Dendritic cell treated with granulocyte-macrophage colony-stimulating factor and Interleukin-4, amounts not matched to agents 40 ng/mL and 50 ng/mL, for 4 days (primary cell): ENCODE results near the gene PEPD.

Experiments used
- H3K27ac Mint-ChIP-seq: one replicate; pipeline ENCODE4 v1.8.0; 2022; ENCODE audit warnings: mild to moderate bottlenecking, mixed read lengths
- H3K27me3 Mint-ChIP-seq: one replicate; pipeline ENCODE4 v1.8.0; 2022; ENCODE audit warnings: mild to moderate bottlenecking, mixed read lengths
- H3K36me3 Mint-ChIP-seq: one replicate; pipeline ENCODE4 v1.8.0; 2022; ENCODE audit warnings: low read depth, mixed read lengths
- H3K4me1 Mint-ChIP-seq: one replicate; pipeline ENCODE4 v1.8.0; 2022; ENCODE audit warnings: low read depth, mixed read lengths
- H3K4me3 Mint-ChIP-seq: one replicate; pipeline ENCODE4 v1.8.0; 2022; ENCODE audit warnings: mild to moderate bottlenecking, moderate library complexity, mixed read lengths
- H3K9me3 Mint-ChIP-seq: one replicate; pipeline ENCODE4 v1.8.0; 2022; ENCODE audit warnings: mixed read lengths
- intact Hi-C: fragments of 100-400 bp; cut with micrococcal nuclease; formaldehyde crosslinking; loops from one replicate; pipeline ENCODE4 v1.15.0; 2022

PEPD gene

DNA sequence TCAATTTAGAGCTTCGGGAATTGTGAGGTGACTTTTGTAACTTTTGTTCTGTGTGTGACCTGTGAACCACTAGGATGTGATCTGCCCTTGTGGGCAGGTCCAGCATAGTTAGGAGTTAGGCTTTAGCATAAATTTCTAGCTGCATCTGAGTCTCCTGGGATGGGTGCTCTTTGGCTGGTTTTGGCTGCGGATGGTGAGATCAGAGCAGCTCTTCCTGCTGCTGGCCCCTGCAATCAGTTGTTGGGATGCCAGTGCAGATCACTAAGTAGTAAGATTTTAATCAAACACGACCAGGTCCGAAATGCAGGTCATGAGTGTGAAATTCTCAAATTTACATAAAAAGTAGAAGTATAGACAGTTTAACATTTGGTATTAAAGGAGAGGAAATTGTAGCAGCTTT, 139.6 kb downstream of the PEPD start:
- Mint-ChIP-seq H3K27ac (no peak overlapping the region), H3K9me3 (no peaks in the 10 kb centered on the region), H3K4me1 (peaks cover 49% of the 10 kb centered on the region)

DNA sequence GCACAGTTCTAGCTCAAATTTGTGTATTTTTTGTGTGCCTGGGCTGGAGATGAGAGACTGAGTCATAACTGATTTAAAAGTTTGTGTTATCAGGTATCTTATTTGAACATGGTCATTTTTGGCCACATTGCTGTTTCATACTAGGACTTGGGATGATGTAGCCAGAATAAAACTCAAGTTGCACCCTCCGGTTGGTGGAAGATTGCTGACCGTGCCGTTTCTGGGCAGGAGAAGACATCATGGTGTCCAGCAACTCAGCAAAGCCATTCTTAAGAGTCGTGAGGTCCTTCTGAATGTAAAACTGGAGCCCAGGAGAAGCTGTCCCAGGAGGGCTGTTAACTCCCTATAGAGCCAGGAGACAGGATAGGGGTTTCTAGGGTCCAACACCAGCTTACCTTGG, 140.5 kb downstream of the PEPD start:
- no peaks in the 10 kb centered on the region for H3K27me3 Mint-ChIP-seq
- H3K9me3 Mint-ChIP-seq = no peaks in the 10 kb centered on the region
- H3K4me3 Mint-ChIP-seq = no peak overlapping the region
- H3K4me1 Mint-ChIP-seq = peaks cover 58% of the 10 kb centered on the region
- peak overlapping the region; percentile 21 for H3K27ac Mint-ChIP-seq
- H3K36me3 Mint-ChIP-seq = peaks cover 71% of the 10 kb centered on the region
- intact Hi-C loops = no loop called here

More for the DNA sequence above, 139.6 kb downstream of the PEPD start:
- Mint-ChIP-seq H3K4me3 (no peak overlapping the region), H3K36me3 (peaks cover 74% of the 10 kb centered on the region), H3K27me3 (no peaks in the 10 kb centered on the region)
- intact Hi-C loops = no loop called here

DNA sequence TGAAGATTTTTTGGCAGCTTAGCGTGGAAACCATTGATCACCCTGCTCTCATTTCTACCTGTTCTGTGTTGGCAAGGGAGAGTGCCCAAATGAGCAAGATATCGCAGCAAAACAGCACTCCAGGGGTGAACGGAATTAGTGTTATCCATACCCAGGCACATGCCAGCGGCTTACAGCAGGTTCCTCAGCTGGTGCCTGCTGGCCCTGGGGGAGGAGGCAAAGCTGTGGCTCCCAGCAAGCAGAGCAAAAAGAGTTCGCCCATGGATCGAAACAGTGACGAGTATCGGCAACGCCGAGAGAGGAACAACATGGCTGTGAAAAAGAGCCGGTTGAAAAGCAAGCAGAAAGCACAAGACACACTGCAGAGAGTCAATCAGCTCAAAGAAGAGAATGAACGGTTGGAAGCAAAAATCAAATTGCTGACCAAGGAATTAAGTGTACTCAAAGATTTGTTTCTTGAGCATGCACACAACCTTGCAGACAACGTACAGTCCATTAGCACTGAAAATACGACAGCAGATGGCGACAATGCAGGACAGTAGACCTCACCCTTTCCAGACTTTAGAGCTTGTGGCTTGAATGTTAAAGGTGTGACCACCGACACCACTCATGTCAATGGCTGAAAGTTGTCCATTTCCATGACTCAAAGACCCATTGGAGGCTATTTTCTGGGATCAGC, 142.3 kb downstream of the PEPD start:
- H3K4me3 Mint-ChIP-seq = no peak overlapping the region
- H3K36me3 Mint-ChIP-seq = peaks cover 73% of the 10 kb centered on the region
- no peaks in the 10 kb centered on the region for H3K27me3 Mint-ChIP-seq
- H3K27ac Mint-ChIP-seq = no peak overlapping the region
- H3K9me3 Mint-ChIP-seq = no peaks in the 10 kb centered on the region
- peaks cover 76% of the 10 kb centered on the region for H3K4me1 Mint-ChIP-seq
- intact Hi-C loops = loop anchor here (10.0 kb wide), 1 partner anchor 134 kb away; no protein-coding TSS in a partner anchor

DNA sequence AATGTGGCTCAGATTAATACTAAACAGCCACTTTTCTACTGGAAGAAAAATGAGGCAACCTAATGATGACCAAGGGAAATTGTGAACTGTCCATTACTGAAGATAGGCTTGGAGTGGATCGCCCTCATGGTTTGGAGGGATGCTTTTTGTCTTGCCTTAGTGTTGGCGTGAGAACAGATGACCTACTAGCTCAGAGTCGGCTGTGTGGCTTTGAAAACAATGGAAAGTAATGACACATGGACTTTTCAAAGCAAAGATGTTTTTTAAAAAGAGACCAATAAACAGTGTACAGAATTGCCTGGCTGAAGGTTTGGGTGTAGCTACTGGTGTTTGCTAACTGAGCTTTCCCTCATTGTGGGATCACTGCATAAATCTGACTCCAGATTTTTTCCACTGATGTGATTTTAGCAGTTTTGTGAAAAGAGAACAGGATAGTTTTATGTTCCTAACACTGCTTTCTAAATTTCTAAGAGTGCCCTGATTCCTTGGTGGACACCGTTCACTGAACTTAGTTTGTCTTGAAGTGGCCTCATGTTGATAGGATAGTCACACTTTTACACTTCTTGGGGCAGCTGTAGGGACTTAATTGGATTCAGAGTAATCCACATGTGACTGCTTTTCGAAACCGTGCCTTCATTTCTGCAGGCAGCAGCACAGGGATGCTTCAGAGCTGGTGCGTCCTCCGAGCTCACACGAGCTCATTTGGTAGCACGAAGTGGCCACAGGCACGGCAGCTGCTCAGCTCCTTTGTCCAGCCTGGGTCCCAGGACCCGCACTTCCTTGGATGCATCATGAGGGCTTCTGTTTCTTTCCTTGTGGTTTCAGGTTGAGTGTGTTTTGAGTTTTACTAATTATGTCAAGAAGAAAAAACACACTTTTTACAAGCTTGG, 143.8 kb downstream of the PEPD start:
- Mint-ChIP-seq H3K27ac (no peak overlapping the region), H3K36me3 (peaks cover 61% of the 10 kb centered on the region), H3K4me1 (peaks cover 70% of the 10 kb centered on the region), H3K9me3 (no peaks in the 10 kb centered on the region), H3K4me3 (no peak overlapping the region), H3K27me3 (no peaks in the 10 kb centered on the region)
- intact Hi-C loops = loop anchor here (10.0 kb wide), 1 partner anchor 133 kb away; no protein-coding TSS in a partner anchor

DNA sequence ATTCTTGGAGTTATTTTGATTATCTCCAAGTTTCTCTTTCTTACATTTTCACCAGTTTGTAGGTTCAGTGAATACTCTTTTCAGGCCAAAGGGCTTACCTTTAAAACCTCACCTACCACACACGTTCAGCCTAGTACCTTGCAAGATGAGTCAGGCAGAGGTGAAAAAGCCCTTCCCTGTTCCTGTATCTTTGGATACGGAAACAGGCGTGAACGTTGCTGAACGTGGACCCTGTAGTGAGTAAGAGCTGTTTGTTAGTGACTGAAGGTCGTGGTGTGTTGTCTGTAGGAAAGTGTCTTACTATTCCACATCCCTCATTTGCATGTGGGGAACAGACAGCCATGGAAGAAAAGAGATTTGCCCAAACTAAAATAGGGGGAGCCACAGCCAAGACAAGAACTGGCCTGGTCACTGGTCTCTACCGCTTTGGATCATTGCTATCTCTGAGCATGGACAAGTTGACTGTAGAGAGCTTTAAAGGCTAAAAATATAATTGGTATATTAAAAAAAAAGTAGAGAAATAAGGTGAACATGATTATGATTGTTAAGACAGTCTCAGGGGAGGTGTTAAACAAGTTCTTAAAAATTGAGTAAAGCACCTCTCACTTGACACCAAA, 144.5 kb downstream of the PEPD start:
- Mint-ChIP-seq H3K4me1 (peaks cover 70% of the 10 kb centered on the region), H3K9me3 (no peaks in the 10 kb centered on the region), H3K27me3 (no peaks in the 10 kb centered on the region), H3K27ac (no peak overlapping the region), H3K4me3 (no peak overlapping the region), H3K36me3 (peaks cover 58% of the 10 kb centered on the region)
- intact Hi-C loops = loop anchor here (10.0 kb wide), 1 partner anchor 132 kb away; no protein-coding TSS in a partner anchor

DNA sequence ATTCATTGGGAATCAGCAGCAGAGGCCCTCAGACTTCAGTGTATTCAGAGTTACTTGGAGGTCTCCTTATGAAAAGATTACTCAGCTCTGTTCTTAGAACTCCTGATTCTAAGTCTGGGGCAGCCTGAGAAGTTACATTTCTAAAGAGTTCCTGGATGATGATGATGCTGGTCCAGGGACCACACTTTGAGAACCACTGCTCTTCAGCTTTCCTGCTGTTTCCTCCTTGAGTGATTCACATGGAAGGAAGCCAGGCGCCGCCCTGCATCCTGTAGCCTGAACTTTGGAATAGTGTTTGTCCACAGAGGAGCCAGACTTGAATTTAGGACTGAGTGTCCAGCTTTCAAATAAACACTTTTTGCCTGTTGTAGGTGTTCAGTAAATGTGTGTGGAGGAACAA, 145.2 kb downstream of the PEPD start:
- no peak overlapping the region for H3K27ac Mint-ChIP-seq
- H3K9me3 Mint-ChIP-seq = no peaks in the 10 kb centered on the region
- no peak overlapping the region for H3K4me3 Mint-ChIP-seq
- no peaks in the 10 kb centered on the region for H3K27me3 Mint-ChIP-seq
- H3K4me1 Mint-ChIP-seq = peaks cover 71% of the 10 kb centered on the region
- peaks cover 52% of the 10 kb centered on the region for H3K36me3 Mint-ChIP-seq
- intact Hi-C loops = loop anchor here (10.0 kb wide), 1 partner anchor 132 kb away; no protein-coding TSS in a partner anchor

DNA sequence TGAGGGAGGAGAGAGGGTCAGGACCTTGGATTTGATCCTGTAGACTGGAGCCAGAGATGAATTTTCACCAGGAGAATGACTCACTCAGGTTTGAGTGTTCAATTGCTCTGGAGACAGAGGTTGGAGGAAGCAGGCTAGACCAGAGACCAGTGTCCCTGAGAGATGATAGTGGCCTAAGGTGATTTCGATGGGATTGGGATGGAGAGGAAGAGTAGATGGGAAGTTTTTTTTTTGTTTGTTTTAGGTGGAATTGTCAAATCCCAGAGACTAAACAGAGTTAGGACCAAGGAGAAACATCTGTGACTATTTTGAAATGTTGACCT, 145.8 kb downstream of the PEPD start:
- peaks cover 46% of the 10 kb centered on the region for H3K36me3 Mint-ChIP-seq
- intact Hi-C loops = loop anchor here (10.0 kb wide), 1 partner anchor 131 kb away; no protein-coding TSS in a partner anchor
- peak overlapping the region; percentile 6 for H3K4me3 Mint-ChIP-seq
- H3K4me1 Mint-ChIP-seq = peaks cover 64% of the 10 kb centered on the region
- H3K9me3 Mint-ChIP-seq = no peaks in the 10 kb centered on the region
- H3K27ac Mint-ChIP-seq = peak overlapping the region; percentile 0
- H3K27me3 Mint-ChIP-seq = no peaks in the 10 kb centered on the region

DNA sequence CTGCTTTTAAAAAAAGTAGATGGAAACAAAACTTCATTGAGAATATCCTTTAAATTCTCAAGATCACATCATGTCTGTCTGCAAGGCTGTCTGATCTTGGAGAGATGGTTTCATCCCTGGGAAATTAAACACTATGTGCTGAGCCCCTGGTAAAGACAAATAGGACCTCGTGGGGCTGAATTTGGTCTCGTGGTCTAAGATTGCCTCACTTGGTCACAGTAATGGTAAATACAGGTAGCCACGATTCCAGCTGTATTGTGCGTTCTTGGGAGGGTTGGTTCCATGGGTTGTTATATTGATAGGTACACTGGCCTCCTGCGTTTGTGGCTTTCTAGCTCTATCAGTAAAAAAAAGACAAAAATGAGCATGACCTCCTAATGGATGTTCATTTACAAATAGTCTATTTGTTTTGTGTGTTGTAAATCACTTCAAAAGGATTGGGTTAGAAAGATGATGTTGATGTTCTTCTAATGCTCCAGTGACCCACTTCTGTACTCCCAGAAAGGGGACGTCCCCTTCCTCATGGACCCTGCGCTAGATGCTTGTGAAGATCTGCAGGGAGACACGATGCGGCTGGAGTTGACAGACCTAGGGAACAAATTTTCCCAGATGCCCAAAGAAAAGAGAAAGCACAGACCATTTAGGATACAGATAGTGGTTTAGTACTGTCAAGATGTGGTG, 146.3 kb downstream of the PEPD start:
- Mint-ChIP-seq H3K27me3 (no peaks in the 10 kb centered on the region), H3K4me3 (peak overlapping the region; percentile 87), H3K36me3 (peaks cover 42% of the 10 kb centered on the region), H3K4me1 (peaks cover 63% of the 10 kb centered on the region), H3K9me3 (no peaks in the 10 kb centered on the region), H3K27ac (peak overlapping the region; percentile 0)
- intact Hi-C loops = loop anchor here (10.0 kb wide), 1 partner anchor 130 kb away; no protein-coding TSS in a partner anchor

DNA sequence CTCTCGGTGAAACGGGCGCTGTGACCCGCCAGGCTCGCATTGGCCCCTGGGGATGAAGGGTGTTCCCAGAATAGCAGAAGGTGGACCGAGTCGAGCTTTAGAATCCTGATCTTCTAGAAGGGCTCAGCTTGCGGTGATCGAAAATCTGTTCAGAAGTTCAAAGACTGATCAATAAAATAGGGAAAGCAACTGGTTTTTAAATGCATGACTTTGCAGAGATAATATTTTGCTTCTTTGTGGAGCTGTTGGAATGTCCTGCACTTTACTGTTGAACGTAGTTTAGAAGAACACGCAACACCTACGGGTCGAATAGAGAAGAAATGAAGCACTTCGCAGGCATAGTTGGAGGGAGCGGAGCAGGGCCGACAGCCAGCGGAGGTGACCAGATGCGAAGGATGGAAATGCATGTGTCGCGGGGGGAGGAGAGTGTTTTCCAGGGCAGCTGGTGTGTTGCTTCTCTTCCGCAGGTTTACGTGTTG, 147.3 kb downstream of the PEPD start:
- Mint-ChIP-seq H3K27ac (peak overlapping the region; percentile 95), H3K4me1 (peaks cover 60% of the 10 kb centered on the region), H3K27me3 (no peaks in the 10 kb centered on the region), H3K9me3 (no peaks in the 10 kb centered on the region), H3K4me3 (peak overlapping the region; percentile 87), H3K36me3 (peaks cover 33% of the 10 kb centered on the region)
- intact Hi-C loops = loop anchor here (10.0 kb wide), 1 partner anchor 129 kb away; no protein-coding TSS in a partner anchor

DNA sequence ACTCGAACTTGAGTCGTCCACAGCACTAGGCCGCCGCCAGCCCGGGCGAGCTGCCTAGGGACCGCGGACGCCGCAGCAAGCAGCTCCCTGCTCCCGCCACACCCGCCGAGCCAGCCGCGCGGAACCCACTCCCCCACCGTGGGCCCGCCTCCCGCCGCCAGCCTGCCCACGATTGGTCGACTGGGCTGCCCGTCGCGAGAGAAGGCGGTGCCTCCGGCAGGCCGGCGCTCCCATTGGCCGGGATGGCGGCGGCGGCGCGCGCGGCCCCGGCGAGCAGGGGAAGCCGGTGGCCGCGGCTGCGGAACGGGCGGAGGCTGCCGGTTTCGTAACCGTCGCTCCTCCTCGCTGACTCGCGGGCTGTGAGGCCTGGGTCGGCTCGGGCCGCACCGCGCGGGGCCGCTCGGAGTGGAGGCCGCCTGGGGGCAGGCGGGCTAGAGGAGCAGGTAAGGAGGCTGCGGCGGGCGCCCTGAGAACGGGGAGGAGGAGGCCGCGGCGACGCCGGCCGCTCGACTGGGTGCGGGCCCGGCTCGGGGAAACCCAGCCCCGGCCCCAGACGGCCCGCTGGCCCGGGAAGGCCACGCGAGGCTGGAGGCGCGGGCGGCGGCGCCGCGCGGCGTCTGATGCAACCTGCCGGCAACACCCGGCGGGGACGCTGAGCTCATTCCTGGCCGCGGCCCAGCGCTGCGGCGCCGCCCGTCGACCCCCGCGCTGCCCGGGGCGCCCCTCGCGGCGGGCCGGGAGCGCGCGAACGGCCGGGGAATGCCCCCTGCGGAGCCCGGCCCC, 147.9 kb downstream of the PEPD start, which contains the start of gene CEBPG:
CEBPG (plus strand) TSS at position 257 of the 783 bp plus-strand sequence. CDS start 5,531 bp downstream, outside the sequence.
- H3K9me3 Mint-ChIP-seq = no peaks in the 10 kb centered on the region
- H3K36me3 Mint-ChIP-seq = peaks cover 27% of the 10 kb centered on the region
- no peaks in the 10 kb centered on the region for H3K27me3 Mint-ChIP-seq
- peaks cover 54% of the 10 kb centered on the region for H3K4me1 Mint-ChIP-seq
- intact Hi-C loops = loop anchor here (1.0 to 10.0 kb wide), 4 partner anchors 41 to 197 kb away; partner anchors contain the start of gene CEBPA
- H3K27ac Mint-ChIP-seq = peak within 1 kb of the TSS; percentile 95
- peak within 1 kb of the TSS; percentile 87 for H3K4me3 Mint-ChIP-seq

DNA sequence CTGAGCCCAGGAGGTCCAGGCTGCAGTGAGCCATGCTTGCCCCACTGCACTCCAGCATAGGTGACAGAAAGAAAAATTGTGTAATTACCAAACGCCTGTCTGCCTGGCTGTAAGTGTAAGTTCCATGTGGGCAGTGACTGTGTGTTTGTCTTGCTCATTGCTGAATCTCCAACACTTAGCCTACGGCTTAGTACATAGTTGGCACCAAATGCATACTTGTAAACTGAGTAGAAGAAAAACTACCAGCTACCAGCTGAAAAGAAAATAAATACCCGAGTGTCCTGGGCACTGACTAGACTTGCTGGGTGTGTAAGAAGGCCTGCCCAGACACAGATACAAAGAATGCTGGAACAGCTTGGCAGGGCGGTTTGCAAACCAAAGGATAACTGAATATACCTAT, 150.8 kb downstream of the PEPD start:
- Mint-ChIP-seq H3K9me3 (no peaks in the 10 kb centered on the region), H3K4me1 (peaks cover 30% of the 10 kb centered on the region), H3K27me3 (no peaks in the 10 kb centered on the region), H3K36me3 (peaks cover 10% of the 10 kb centered on the region), H3K4me3 (no peak overlapping the region), H3K27ac (no peak overlapping the region)
- intact Hi-C loops = loop anchor here (10.0 kb wide), 1 partner anchor 126 kb away; no protein-coding TSS in a partner anchor

DNA sequence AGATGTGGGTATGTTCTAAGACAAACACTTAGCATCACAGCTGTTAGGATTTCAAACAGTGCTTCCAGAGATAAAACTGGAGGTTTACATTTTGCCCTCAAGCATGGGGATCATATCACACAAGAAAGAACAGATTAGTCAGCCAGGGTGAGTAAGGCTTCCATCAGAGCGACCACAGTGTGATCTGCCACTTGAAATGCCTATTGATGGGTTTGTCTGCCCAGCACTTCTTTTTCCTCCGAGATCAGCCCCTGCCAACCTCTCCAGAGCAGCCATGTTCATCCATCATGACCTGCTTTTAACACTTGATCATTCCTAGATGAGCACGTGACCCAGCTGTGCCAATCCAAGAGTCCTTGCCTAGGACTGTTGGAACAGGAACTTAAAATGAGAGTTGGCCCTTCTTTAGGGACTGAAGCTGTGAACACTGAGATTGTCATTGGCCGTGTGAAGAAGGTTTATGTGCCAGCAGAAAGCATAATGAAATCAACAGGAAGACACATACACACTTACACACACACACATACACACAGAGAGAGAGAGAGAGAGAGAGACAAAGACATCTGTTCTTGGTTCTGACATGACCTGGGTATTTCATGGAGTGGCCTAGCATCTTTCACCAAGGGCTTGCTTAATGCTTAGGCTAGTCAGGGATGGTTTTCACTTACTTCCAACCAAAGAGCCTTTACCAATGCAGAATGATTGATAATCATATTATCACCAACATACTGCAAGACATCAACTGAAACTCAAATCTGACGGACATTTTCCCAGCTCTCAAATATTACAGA, 153.3 kb downstream of the PEPD start:
- Mint-ChIP-seq H3K27ac (no peak overlapping the region), H3K27me3 (peaks cover 3% of the 10 kb centered on the region), H3K4me3 (no peak overlapping the region), H3K36me3 (no peaks in the 10 kb centered on the region), H3K4me1 (peaks cover 25% of the 10 kb centered on the region), H3K9me3 (no peaks in the 10 kb centered on the region)
- intact Hi-C loops = no loop called here
